Renal pelvis (tissue), 12 donors: ENCODE data around the gene HLA-DRA. TPM values are rescaled to one million over a fixed set of nuclear protein-coding genes. Genes with fewer than 3 reads are reported as not detected.

Experiments used
- DNase-seq: peaks from one replicate; pipeline ENCODE4 v3.0.0-alpha.2; 2013
- long read RNA-seq, 16 experiments: transcript quantifications; one replicate each; lab custom pipeline, GENCODE V29; 2026
- polyA plus RNA-seq, 3 donors: library from polyadenylated mRNA; unstranded; fragments of 120-200 nt; gene quantifications; one replicate each; pipeline ENCODE4 v1.2.1, GENCODE V29; 2013; ENCODE audit not compliant: insufficient read length in 3 of 3

Gene HLA-DRA
- 10 to 100 TPM; 45.8 to 74.9 (median 58.4) TPM for polyA plus RNA-seq
- long read RNA-seq, donor 1, transcript HLA-DRA-202 (5 exons, 1,280 nt), result major isoform, 33 of 33 reads
- long read RNA-seq, donor 1, partial matches to known transcripts, result 0 of 33 reads
- long read RNA-seq, donor 1, other reads (novel, unspliced or antisense), result 0 of 33 reads
- long read RNA-seq, donor 2, transcript HLA-DRA-202 (5 exons, 1,280 nt), result major isoform, 32 of 32 reads
- long read RNA-seq, donor 2, partial matches to known transcripts, result 0 of 32 reads
- long read RNA-seq, donor 2, other reads (novel, unspliced or antisense), result 0 of 32 reads
- long read RNA-seq, donor 3, transcript HLA-DRA-202 (5 exons, 1,280 nt), result major isoform, 36 of 49 reads
- long read RNA-seq, donor 3, partial matches to known transcripts, result 13 of 49 reads
- long read RNA-seq, donor 3, other reads (novel, unspliced or antisense), result 0 of 49 reads
- long read RNA-seq, donor 4, transcript HLA-DRA-202 (5 exons, 1,280 nt), result major isoform, 71 of 87 reads
- long read RNA-seq, donor 4, partial matches to known transcripts, result 16 of 87 reads
- long read RNA-seq, donor 4, other reads (novel, unspliced or antisense), result 0 of 87 reads
- long read RNA-seq, donor 5, transcript HLA-DRA-202 (5 exons, 1,280 nt), result major isoform, 24 of 24 reads
- long read RNA-seq, donor 5, partial matches to known transcripts, result 0 of 24 reads
- long read RNA-seq, donor 5, other reads (novel, unspliced or antisense), result 0 of 24 reads
- long read RNA-seq, donor 6, transcript HLA-DRA-202 (5 exons, 1,280 nt), result major isoform, 35 of 42 reads
- long read RNA-seq, donor 6, partial matches to known transcripts, result 7 of 42 reads
- long read RNA-seq, donor 6, other reads (novel, unspliced or antisense), result 0 of 42 reads
- long read RNA-seq, donor 7, transcript HLA-DRA-202 (5 exons, 1,280 nt), result major isoform, 45 of 66 reads
- long read RNA-seq, donor 7, partial matches to known transcripts, result 20 of 66 reads
- long read RNA-seq, donor 7, other reads (novel, unspliced or antisense), result 0 of 66 reads
- long read RNA-seq, donor 8, transcript HLA-DRA-202 (5 exons, 1,280 nt), result major isoform, 14 of 14 reads
- long read RNA-seq, donor 8, partial matches to known transcripts, result 0 of 14 reads
- long read RNA-seq, donor 8, other reads (novel, unspliced or antisense), result 0 of 14 reads
- long read RNA-seq, donor 9, transcript HLA-DRA-202 (5 exons, 1,280 nt), result major isoform, 67 of 74 reads
- long read RNA-seq, donor 9, partial matches to known transcripts, result 7 of 74 reads
- long read RNA-seq, donor 9, other reads (novel, unspliced or antisense), result 0 of 74 reads
- long read RNA-seq, donor 10, transcript HLA-DRA-202 (5 exons, 1,280 nt), result major isoform, 20 of 20 reads
- long read RNA-seq, donor 10, partial matches to known transcripts, result 0 of 20 reads
- long read RNA-seq, donor 10, other reads (novel, unspliced or antisense), result 0 of 20 reads
- long read RNA-seq, donor 11, transcript HLA-DRA-202 (5 exons, 1,280 nt), result major isoform, 18 of 18 reads
- long read RNA-seq, donor 11, partial matches to known transcripts, result 0 of 18 reads
- long read RNA-seq, donor 11, other reads (novel, unspliced or antisense), result 0 of 18 reads
- long read RNA-seq, donor 12, transcript HLA-DRA-202 (5 exons, 1,280 nt), result major isoform, 69 of 81 reads
- long read RNA-seq, donor 12, partial matches to known transcripts, result 12 of 81 reads
- long read RNA-seq, donor 12, other reads (novel, unspliced or antisense), result 0 of 81 reads
- long read RNA-seq, donor 13, transcript HLA-DRA-202 (5 exons, 1,280 nt), result major isoform, 26 of 38 reads
- long read RNA-seq, donor 13, partial matches to known transcripts, result 12 of 38 reads
- long read RNA-seq, donor 13, other reads (novel, unspliced or antisense), result 0 of 38 reads
- long read RNA-seq, donor 14, transcript HLA-DRA-202 (5 exons, 1,280 nt), result major isoform, 35 of 35 reads
- long read RNA-seq, donor 14, partial matches to known transcripts, result 0 of 35 reads
- long read RNA-seq, donor 14, other reads (novel, unspliced or antisense), result 0 of 35 reads
- long read RNA-seq, donor 15, transcript HLA-DRA-202 (5 exons, 1,280 nt), result major isoform, 92 of 124 reads
- long read RNA-seq, donor 15, partial matches to known transcripts, result 32 of 124 reads
- long read RNA-seq, donor 15, other reads (novel, unspliced or antisense), result 0 of 124 reads
- long read RNA-seq, donor 16, transcript HLA-DRA-202 (5 exons, 1,280 nt), result major isoform, 48 of 74 reads
- long read RNA-seq, donor 16, partial matches to known transcripts, result 26 of 74 reads
- long read RNA-seq, donor 16, other reads (novel, unspliced or antisense), result 0 of 74 reads

GRCh38 chr6:32439602-32440214 is at the start of gene HLA-DRA:
Gene HLA-DRA (plus strand): TSS chr6:32439887. CDS start chr6:32439951, 64 bp downstream.
- DNase-seq, result peak; percentile 63

GRCh38 chr6:32391505-32391904 is 48.2 kb upstream of the HLA-DRA start:
- DNase-seq, result no peak

- peak; percentile 73 for DNase-seq
Observed at GRCh38 chr6:32393665-32394420, 45.8 kb upstream of the HLA-DRA start.

GRCh38 chr6:32396028-32396427 is 43.7 kb upstream of the HLA-DRA start:
- DNase-seq, result no peak

- no peak for DNase-seq
Observed at GRCh38 chr6:32397252-32397920, 42.3 kb upstream of the HLA-DRA start.

GRCh38 chr6:32401284-32401963 is 38.3 kb upstream of the HLA-DRA start:
- no peak for DNase-seq

- no peak for DNase-seq
Observed at GRCh38 chr6:32402812-32403211, 36.9 kb upstream of the HLA-DRA start.

GRCh38 chr6:32405656-32406055 is 34.0 kb upstream of the HLA-DRA start:
- no peak for DNase-seq

- no peak for DNase-seq
Observed at GRCh38 chr6:32406197-32406596, 33.5 kb upstream of the HLA-DRA start.

- DNase-seq, result no peak
Observed at GRCh38 chr6:32406857-32407256, 32.8 kb upstream of the HLA-DRA start, which contains the start of gene BTNL2. Gene BTNL2 (minus strand): TSS chr6:32407181. CDS start chr6:32407123, 58 bp downstream.

- DNase-seq, result no peak
Observed at GRCh38 chr6:32410906-32411305, 28.8 kb upstream of the HLA-DRA start.

GRCh38 chr6:32411566-32412327 is 27.9 kb upstream of the HLA-DRA start:
- no peak for DNase-seq

- DNase-seq, result peak; percentile 71
Observed at GRCh38 chr6:32413427-32414047, 26.1 kb upstream of the HLA-DRA start.

GRCh38 chr6:32415521-32416019 is 24.1 kb upstream of the HLA-DRA start:
- peak; percentile 73 for DNase-seq

GRCh38 chr6:32416036-32416435 is 23.7 kb upstream of the HLA-DRA start:
- no peak for DNase-seq
